Neural progenitor cell (in vitro differentiated cells): ENCODE data around the gene IL16. TPM values are rescaled to one million over a fixed set of nuclear protein-coding genes. Genes with fewer than 3 reads are reported as not detected.

Source experiments
- DNase-seq: peaks from one replicate; pipeline ENCODE4 v3.0.0-alpha.2; 2016; ENCODE audit warnings: low spot score
- H2AFZ ChIP-seq: fragments of 200-600 bp; sonication (generic); replicated peaks from 2 replicates; pipeline ENCODE4 v1.6.1; 2016; ENCODE audit warnings: antibody characterized with exemption
- H3F3A ChIP-seq: fragments of 200-600 bp; sonication (generic); 2 replicates; pipeline ENCODE4 v1.6.1; 2016; ENCODE audit warnings: antibody characterized with exemption, low read depth
- H3K27ac ChIP-seq: fragments of 200-600 bp; sonication (generic); 2 replicates; pipeline ENCODE4 v1.5.1; 2016; ENCODE audit warnings: mild to moderate bottlenecking
- H3K27me3 ChIP-seq: fragments of 200-600 bp; sonication (generic); 2 replicates; pipeline ENCODE4 v1.6.1; 2016; ENCODE audit warnings: mild to moderate bottlenecking, moderate library complexity
- H3K36me3 ChIP-seq: fragments of 200-600 bp; sonication (generic); 2 replicates; pipeline ENCODE4 v1.5.1; 2016
- H3K4me1 ChIP-seq: fragments of 200-600 bp; sonication (generic); 2 replicates; pipeline ENCODE4 v1.6.1; 2016; ENCODE audit warnings: mixed run types
- H3K4me2 ChIP-seq: fragments of 200-600 bp; sonication (generic); 2 replicates; pipeline ENCODE4 v1.6.1; 2016
- H3K4me3 ChIP-seq: fragments of 200-600 bp; sonication (generic); 2 replicates; pipeline ENCODE4 v1.5.1; 2016
- H3K79me2 ChIP-seq: fragments of 200-600 bp; sonication (generic); 2 replicates; pipeline ENCODE4 v1.6.1; 2016; ENCODE audit warnings: low read depth
- H3K9ac ChIP-seq: fragments of 200-600 bp; sonication (generic); 2 replicates; pipeline ENCODE4 v1.6.1; 2016
- H3K9me3 ChIP-seq: fragments of 200-600 bp; sonication (generic); 2 replicates; pipeline ENCODE4 v1.5.1; 2016; ENCODE audit warnings: low read depth
- H4K20me1 ChIP-seq: fragments of 200-600 bp; sonication (generic); 2 replicates; pipeline ENCODE4 v1.6.1; 2016; ENCODE audit warnings: low read depth
- H3K27ac Mint-ChIP-seq: 3 replicates; pipeline ENCODE4 v1.8.0; 2021; ENCODE audit warnings: mixed read lengths
- H3K27me3 Mint-ChIP-seq: 2 replicates; pipeline ENCODE4 v1.8.0; 2022; ENCODE audit warnings: low read depth, mild to moderate bottlenecking, inconsistent platforms, moderate library complexity, mixed read lengths; ENCODE audit not compliant: insufficient read depth
- H3K36me3 Mint-ChIP-seq: 3 replicates; pipeline ENCODE4 v1.8.0; 2021; ENCODE audit warnings: mixed read lengths
- H3K4me1 Mint-ChIP-seq: 3 replicates; pipeline ENCODE4 v1.8.0; 2021; ENCODE audit warnings: mixed read lengths
- H3K4me3 Mint-ChIP-seq: 3 replicates; pipeline ENCODE4 v1.8.0; 2021; ENCODE audit warnings: mild to moderate bottlenecking, moderate library complexity, mixed read lengths
- H3K9me3 Mint-ChIP-seq: 3 replicates; pipeline ENCODE4 v1.8.0; 2020; ENCODE audit warnings: mixed read lengths
- EZH2 ChIP-seq: fragments of 200-600 bp; sonication (generic); IDR thresholded peaks from 2 replicates; pipeline ENCODE4 v1.6.1; 2017; ENCODE audit warnings: antibody characterized with exemption, mild to moderate bottlenecking, moderate library complexity
- EZH2phosphoT487 ChIP-seq: fragments of 200-600 bp; sonication (generic); IDR thresholded peaks from 2 replicates; pipeline ENCODE4 v1.6.1; 2017; ENCODE audit warnings: antibody characterized with exemption
- total RNA-seq: library from RNA; depleted of rRNA; stranded (reverse); fragments of >200 nt; gene quantifications from 2 replicates; pipeline ENCODE4 v1.2.3, GENCODE V29; 2015; ENCODE audit warnings: low replicate concordance
- TF ChIP-seq, protein P1 (sequence below): fragments of 200-600 bp; sonication (generic); IDR thresholded peaks from 2 replicates; pipeline ENCODE4 v1.5.1; 2017; ENCODE audit warnings: antibody characterized with exemption, mild to moderate bottlenecking

Gene IL16
- total RNA-seq, 1 donor from 2014 or later = not detected

DNA sequence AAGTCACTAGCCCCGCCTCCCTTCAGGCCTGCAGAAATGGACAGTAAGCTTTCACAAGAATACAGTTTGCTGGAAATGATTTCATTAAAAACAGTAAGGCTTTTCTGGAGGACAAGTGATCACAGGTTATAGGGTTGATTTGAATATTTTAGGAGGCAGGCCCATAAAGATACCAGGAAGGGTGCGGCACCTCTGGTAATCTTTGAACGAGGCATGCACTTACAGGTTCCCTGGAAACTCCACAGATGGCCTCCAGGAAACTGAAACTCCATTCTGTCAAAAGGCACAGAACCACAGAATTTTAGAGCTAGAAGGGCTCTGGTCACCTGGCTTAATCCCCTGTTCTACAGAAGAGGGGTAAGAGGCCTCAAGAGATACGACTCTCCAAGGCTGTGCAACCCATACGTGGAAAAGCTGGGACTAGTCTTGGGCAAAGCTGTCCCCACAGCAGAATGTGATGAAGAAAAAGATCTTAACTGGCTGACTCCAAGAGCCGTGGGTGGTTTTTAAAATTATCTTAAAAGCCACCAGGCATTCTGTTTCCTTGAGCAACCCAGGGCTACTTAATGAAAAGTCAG is 126.1 kb downstream of the IL16 start:
- Histone ChIP-seq H3K27me3 (peaks cover 16% of the 10 kb centered on the region), H3K4me1 (no peaks in the 10 kb centered on the region), H3K27ac (no peak overlapping the region), H4K20me1 (no peaks in the 10 kb centered on the region), H3F3A (no peaks in the 10 kb centered on the region), H3K9me3 (no peaks in the 10 kb centered on the region), H2AFZ (no peak overlapping the region), H3K36me3 (no peaks in the 10 kb centered on the region), H3K79me2 (no peaks in the 10 kb centered on the region), H3K9ac (no peak overlapping the region), H3K4me3 (peak overlapping the region; percentile 17), H3K4me2 (peak overlapping the region; percentile 80)
- no peak overlapping the region for H3K27ac Mint-ChIP-seq
- DNase-seq = no peak
- TF ChIP-seq EZH2 (no peak), EZH2phosphoT487 (no peak)
- TF ChIP-seq, protein P1, sequence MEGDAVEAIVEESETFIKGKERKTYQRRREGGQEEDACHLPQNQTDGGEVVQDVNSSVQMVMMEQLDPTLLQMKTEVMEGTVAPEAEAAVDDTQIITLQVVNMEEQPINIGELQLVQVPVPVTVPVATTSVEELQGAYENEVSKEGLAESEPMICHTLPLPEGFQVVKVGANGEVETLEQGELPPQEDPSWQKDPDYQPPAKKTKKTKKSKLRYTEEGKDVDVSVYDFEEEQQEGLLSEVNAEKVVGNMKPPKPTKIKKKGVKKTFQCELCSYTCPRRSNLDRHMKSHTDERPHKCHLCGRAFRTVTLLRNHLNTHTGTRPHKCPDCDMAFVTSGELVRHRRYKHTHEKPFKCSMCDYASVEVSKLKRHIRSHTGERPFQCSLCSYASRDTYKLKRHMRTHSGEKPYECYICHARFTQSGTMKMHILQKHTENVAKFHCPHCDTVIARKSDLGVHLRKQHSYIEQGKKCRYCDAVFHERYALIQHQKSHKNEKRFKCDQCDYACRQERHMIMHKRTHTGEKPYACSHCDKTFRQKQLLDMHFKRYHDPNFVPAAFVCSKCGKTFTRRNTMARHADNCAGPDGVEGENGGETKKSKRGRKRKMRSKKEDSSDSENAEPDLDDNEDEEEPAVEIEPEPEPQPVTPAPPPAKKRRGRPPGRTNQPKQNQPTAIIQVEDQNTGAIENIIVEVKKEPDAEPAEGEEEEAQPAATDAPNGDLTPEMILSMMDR = no peak
- H3K4me1 Mint-ChIP-seq = peaks cover 15% of the 10 kb centered on the region
- H3K27me3 Mint-ChIP-seq = peaks cover 11% of the 10 kb centered on the region
- no peaks in the 10 kb centered on the region for H3K36me3 Mint-ChIP-seq
- no peak overlapping the region for H3K4me3 Mint-ChIP-seq
- no peaks in the 10 kb centered on the region for H3K9me3 Mint-ChIP-seq

- Mint-ChIP-seq H3K27ac (no peak overlapping the region), H3K9me3 (no peaks in the 10 kb centered on the region), H3K36me3 (no peaks in the 10 kb centered on the region), H3K4me1 (peaks cover 15% of the 10 kb centered on the region), H3K4me3 (peak overlapping the region; percentile 97), H3K27me3 (peaks cover 10% of the 10 kb centered on the region)
- no peaks in the 10 kb centered on the region for H3F3A ChIP-seq
- TF ChIP-seq, protein P1 = no peak
- no peak for TF ChIP-seq EZH2phosphoT487
- TF ChIP-seq EZH2 = no peak
- H3K9ac ChIP-seq = no peak overlapping the region
- peaks cover 16% of the 10 kb centered on the region for H3K27me3 ChIP-seq
- peak overlapping the region; percentile 65 for H3K4me3 ChIP-seq
- no peaks in the 10 kb centered on the region for H3K36me3 ChIP-seq
- H3K27ac ChIP-seq = no peak overlapping the region
- peak overlapping the region; percentile 91 for H2AFZ ChIP-seq
- no peaks in the 10 kb centered on the region for H3K4me1 ChIP-seq
- no peaks in the 10 kb centered on the region for H3K79me2 ChIP-seq
- H4K20me1 ChIP-seq = no peaks in the 10 kb centered on the region
- H3K9me3 ChIP-seq = no peaks in the 10 kb centered on the region
- H3K4me2 ChIP-seq = peak overlapping the region; percentile 80
- DNase-seq = no peak
Observed at GRCh38 chr15:81323559-81323943, 126.9 kb downstream of the IL16 start.

DNA sequence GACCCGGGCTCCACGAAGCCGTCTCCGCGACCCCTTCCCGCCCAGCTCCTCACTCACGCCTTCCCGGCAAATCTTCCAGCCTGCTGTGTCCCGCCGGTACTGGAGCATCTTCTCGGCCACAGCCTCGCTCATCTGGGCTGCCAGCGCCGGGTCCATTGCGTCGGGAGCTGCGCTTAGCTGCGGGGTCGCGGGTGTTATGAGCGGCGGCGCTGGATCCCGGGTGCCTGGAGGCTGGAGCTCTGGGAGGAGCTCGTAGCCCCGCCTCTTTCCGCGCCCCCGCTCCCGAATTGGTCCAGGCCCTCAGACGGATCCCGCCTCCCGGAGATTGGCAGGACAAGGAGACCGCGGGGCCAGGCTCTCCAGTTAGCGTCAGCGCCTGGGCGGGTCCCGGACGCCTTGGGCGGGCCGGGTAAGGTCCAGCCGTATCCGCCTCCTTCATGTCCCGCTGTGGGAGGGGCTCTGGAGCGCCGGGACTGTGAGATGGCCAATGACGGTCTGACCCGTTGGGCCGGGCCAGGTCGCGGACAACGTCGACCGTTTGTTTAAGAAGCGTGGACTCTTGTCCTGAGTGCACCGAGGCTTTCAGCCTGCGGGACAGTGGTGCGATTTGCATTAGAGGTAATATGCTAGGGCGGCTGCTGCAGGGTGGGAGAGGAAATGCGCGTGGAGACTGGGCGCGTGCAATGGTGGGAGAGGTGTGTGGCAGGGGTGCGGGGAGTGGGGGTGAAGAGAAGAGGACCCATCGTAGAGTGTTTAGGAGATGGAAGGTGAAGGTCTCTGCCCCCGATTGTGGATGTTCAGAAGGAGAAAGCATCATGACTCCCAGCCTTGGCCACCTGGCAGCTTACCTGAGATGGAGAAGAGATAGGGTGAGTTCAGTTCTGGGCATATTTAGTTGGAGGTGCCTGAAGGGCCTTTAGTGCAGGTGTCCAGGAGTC is 127.5 kb downstream of the IL16 start, which contains the start of gene STARD5:
STARD5 (minus strand) TSS at position 198 of the 938 bp plus-strand sequence; CDS start at position 156, 42 bp downstream.
- DNase-seq = peak; percentile 99
- no peaks in the 10 kb centered on the region for H4K20me1 ChIP-seq
- no peaks in the 10 kb centered on the region for H3K9me3 Mint-ChIP-seq
- H3K27me3 ChIP-seq = peaks cover 16% of the 10 kb centered on the region
- no peaks in the 10 kb centered on the region for H3K9me3 ChIP-seq
- H2AFZ ChIP-seq = peak within 1 kb of the TSS; percentile 91
- H3K4me1 Mint-ChIP-seq = peaks cover 15% of the 10 kb centered on the region
- no peak within 1 kb of the TSS for H3K27ac ChIP-seq
- no peaks in the 10 kb centered on the region for H3F3A ChIP-seq
- no peaks in the 10 kb centered on the region for H3K79me2 ChIP-seq
- no peak within 1 kb of the TSS for H3K27ac Mint-ChIP-seq
- H3K36me3 Mint-ChIP-seq = no peaks in the 10 kb centered on the region
- H3K4me3 Mint-ChIP-seq = peak within 1 kb of the TSS; percentile 97
- no peak within 1 kb of the TSS for H3K9ac ChIP-seq
- peak within 1 kb of the TSS; percentile 65 for H3K4me3 ChIP-seq
- TF ChIP-seq EZH2 = no peak
- peak; percentile 26 for TF ChIP-seq EZH2phosphoT487
- TF ChIP-seq, protein P1 = no peak
- peak within 1 kb of the TSS; percentile 85 for H3K4me2 ChIP-seq
- H3K4me1 ChIP-seq = no peaks in the 10 kb centered on the region
- H3K27me3 Mint-ChIP-seq = peaks cover 8% of the 10 kb centered on the region
- no peaks in the 10 kb centered on the region for H3K36me3 ChIP-seq
